Stomach (tissue), 9 donors: ENCODE results near the gene TPD52L1. TPM values are rescaled to one million over a fixed set of nuclear protein-coding genes. Genes with fewer than 3 reads are reported as not detected.

Source experiments
- DNase-seq, 2 donors: peaks; one replicate each; pipeline versions ENCODE4 v3.0.0 to v3.0.0-alpha.2; 2013 to 2019
- H3K27ac ChIP-seq, 5 donors: fragments of 200-600 bp in 4 of 5; sonication (generic) in 4 of 5; one replicate each; pipeline ENCODE4 v1.5.1; 2013 to 2019; ENCODE audit warnings: mild to moderate bottlenecking in 1 of 5, moderate library complexity in 1 of 5
- H3K27me3 ChIP-seq, 3 donors: fragments of 200-600 bp; sonication (generic); one replicate each; pipeline ENCODE4 v1.5.1; 2017 to 2019; ENCODE audit warnings: mixed run types in 1 of 3
- H3K36me3 ChIP-seq, 4 donors: fragments of 200-600 bp; sonication (generic); 1 replicate in 3 of 4; 2 replicates in 1 of 4; pipeline ENCODE4 v1.5.1; 2016 to 2019
- H3K4me1 ChIP-seq, 4 donors: fragments of 200-600 bp; sonication (generic); one replicate each; pipeline ENCODE4 v1.5.1; 2016 to 2019
- H3K4me3 ChIP-seq, 4 donors: fragments of 200-600 bp; sonication (generic) in 3 of 4; one replicate each; pipeline ENCODE4 v1.5.1; 2016 to 2019; ENCODE audit warnings: mild to moderate bottlenecking in 1 of 4
- H3K9me3 ChIP-seq, 4 donors: fragments of 200-600 bp; sonication (generic); one replicate each; pipeline ENCODE4 v1.5.1; 2016 to 2019
- CTCF ChIP-seq, 7 experiments: fragments of 450-650 bp in 4 of 7; fragments of 200-600 bp in 3 of 7; sonication (generic) in 3 of 7; IDR thresholded peaks; one replicate each; pipeline ENCODE4 v1.5.1; 2016 to 2019; ENCODE audit warnings: antibody characterized with exemption in 7 of 7, control low read depth in 2 of 7, mild to moderate bottlenecking in 1 of 7
- EP300 ChIP-seq: sonication (generic); formaldehyde crosslinking; IDR thresholded peaks from one replicate; pipeline ENCODE4 v1.6.1; 2017; ENCODE audit warnings: antibody characterized with exemption
- POLR2A ChIP-seq, 4 donors: fragments of 450-650 bp; IDR thresholded peaks; one replicate each; pipeline ENCODE4 v1.6.1; 2016; ENCODE audit warnings: antibody characterized with exemption in 4 of 4, control low read depth in 2 of 4, mild to moderate bottlenecking in 1 of 4, moderate library complexity in 1 of 4
- POLR2AphosphoS5 ChIP-seq, 3 donors: sonication (generic); formaldehyde crosslinking; IDR thresholded peaks; one replicate each; pipeline ENCODE4 v1.6.1; 2016; ENCODE audit warnings: antibody characterized with exemption in 3 of 3
- WGBS, 5 donors: extraction: QIAGEN DNeasy Blood & Tissue Kit in 3 of 5; methylation state at CpG; one replicate each; pipeline versions ENCODE4 v1.1.5 to v1.1.7; 2013 to 2018; 5-methylcytosine and 5-hydroxymethylcytosine counted together
- intact Hi-C: fragments of 100-400 bp; cut with DNase I; formaldehyde crosslinking; loops from one replicate; pipeline ENCODE4 v1.15.1; 2023; ENCODE audit warnings: low total_unique reads
- polyA plus RNA-seq, 3 donors: library from polyadenylated mRNA; stranded (reverse); fragments of 200-250 nt; gene quantifications; one replicate each; pipeline ENCODE4 v1.2.3, GENCODE V29; 2013
- total RNA-seq, 5 donors: library from RNA; depleted of rRNA; stranded (reverse); fragments of >200 nt; gene quantifications; one replicate each; pipeline versions ENCODE4 v1.1.0 to v1.2.3, GENCODE V29; 2014 to 2016
- donor health status: healthy with polysubstance abuse.
- donor health status: Bipolar disorder and iron deficiency.
- donor health status: healthy.

Gene TPD52L1
- total and polyA plus RNA-seq, 8 donors = 14.8 to 102 (median 78.9) TPM

GRCh38 chr6:125217369-125217768, 63.8 kb downstream of the TPD52L1 start:
- Histone ChIP-seq H3K4me1 (peaks cover under 1 to 19% (median 9%) of the 10 kb centered on the region in 4 donors), H3K36me3 (no peaks in the 10 kb centered on the region), H3K27me3 (no peaks in the 10 kb centered on the region), H3K27ac (no peak overlapping the region), H3K4me3 (no peak overlapping the region), H3K9me3 (no peaks in the 10 kb centered on the region)
- no peak for TF ChIP-seq CTCF (IDR thresholded peaks at IDR 0.05)
- WGBS, 5 donors = 91 to 98% (median 96%) methylated on average over 10 of the region's 10 CpGs
- DNase-seq = no peak
- intact Hi-C loops = no loop called here

- WGBS, 5 donors = 88 to 98% (median 95%) methylated on average over 2 of the region's 2 CpGs
- Histone ChIP-seq H3K4me3 (no peak overlapping the region), H3K27me3 (no peaks in the 10 kb centered on the region), H3K27ac (no peak overlapping the region), H3K36me3 (no peaks in the 10 kb centered on the region), H3K9me3 (no peaks in the 10 kb centered on the region), H3K4me1 (peaks cover 4 to 25% (median 12%) of the 10 kb centered on the region in 4 donors)
- TF ChIP-seq POLR2AphosphoS5 (IDR thresholded peaks at IDR 0.05) = no peak
- no peak for TF ChIP-seq POLR2A (IDR thresholded peaks at IDR 0.05)
- no peak for TF ChIP-seq EP300
- TF ChIP-seq CTCF (IDR thresholded peaks at IDR 0.05) = no peak
- DNase-seq = no peak
- intact Hi-C loops = no loop called here
Observed at GRCh38 chr6:125217992-125218391, 64.4 kb downstream of the TPD52L1 start.

GRCh38 chr6:125219361-125219895, 65.9 kb downstream of the TPD52L1 start:
- Histone ChIP-seq H3K4me1 (peaks cover 8 to 37% (median 23%) of the 10 kb centered on the region in 4 donors), H3K9me3 (no peaks in the 10 kb centered on the region), H3K36me3 (no peaks in the 10 kb centered on the region), H3K4me3 (no peak overlapping the region), H3K27me3 (no peaks in the 10 kb centered on the region), H3K27ac (no peak overlapping the region)
- intact Hi-C loops = no loop called here
- DNase-seq = no peak
- TF ChIP-seq POLR2AphosphoS5 (IDR thresholded peaks at IDR 0.05) (no peak), POLR2A (IDR thresholded peaks at IDR 0.05) (no peak), EP300 (no peak), CTCF (IDR thresholded peaks at IDR 0.05) (no peak)
- WGBS, 5 donors = 83 to 88% (median 84%) methylated on average over 5 of the region's 5 CpGs

GRCh38 chr6:125220712-125221111, 67.1 kb downstream of the TPD52L1 start:
- 72 to 94% (median 75%) methylated on average over 2 of the region's 2 CpGs for WGBS, 5 donors
- peak in 1 of 2 donors; percentile 14 for DNase-seq
- H3K9me3 ChIP-seq = no peaks in the 10 kb centered on the region
- no peaks in the 10 kb centered on the region for H3K36me3 ChIP-seq
- no peaks in the 10 kb centered on the region for H3K27me3 ChIP-seq
- H3K4me3 ChIP-seq = no peak overlapping the region
- no peak for TF ChIP-seq EP300
- no peak for TF ChIP-seq POLR2A (IDR thresholded peaks at IDR 0.05)
- no peak for TF ChIP-seq POLR2AphosphoS5 (IDR thresholded peaks at IDR 0.05)
- TF ChIP-seq CTCF (IDR thresholded peaks at IDR 0.05) = no peak
- H3K27ac ChIP-seq = peak overlapping the region in 3 of 5 donors; percentile 4 to 41 (median 24)
- intact Hi-C loops = no loop called here
- peaks cover 8 to 39% (median 25%) of the 10 kb centered on the region in 4 donors for H3K4me1 ChIP-seq
